A549 (cell line): ENCODE data around the gene GNPTG. TPM values are rescaled to one million over a fixed set of nuclear protein-coding genes. Genes with fewer than 3 reads are reported as not detected.

ENCODE experiments used
- ATAC-seq, 2 experiments: fragments of 200-7000 bp in 1 of 2; fragments of >200 bp in 1 of 2; cut with Nextera tagmentation in 1 of 2; cut with Tn5 transposase in 1 of 2; 3 replicates each; pipeline versions ENCODE4 v1.8.0 to v1.9.1; 2018 to 2020; ENCODE audit warnings: mild to moderate bottlenecking in 1 of 2, moderate library complexity in 1 of 2
- CTCF ChIA-PET: fragments of 300-600 bp; sonication (Branson Sonifier 250); formaldehyde crosslinking; extraction: SDS; loops from one replicate; lab custom pipeline; 2021; ENCODE audit warnings: antibody characterized with exemption, inconsistent platforms; lab: Yijun Ruan, JAX
- POLR2A ChIA-PET: fragments of 350-600 bp; formaldehyde crosslinking; extraction: SDS; loops from one replicate; lab custom pipeline; 2021; ENCODE audit warnings: antibody characterized with exemption, inconsistent platforms; lab: Yijun Ruan, JAX
- DNase-seq, 2 experiments: peaks; one replicate each; pipeline versions ENCODE4 v3.0.0 to v3.0.0-alpha.2; 2011 to 2016; ENCODE audit warnings: low read depth in 1 of 2, low spot score in 1 of 2
- FAIRE-seq: peaks from 2 replicates; lab custom pipeline; 2011; peaks lifted over from hg19 to GRCh38; lab: Jason Lieb, UNC
- H3K27ac ChIP-seq, 2 experiments: fragments of >200 bp; sonication (Bioruptor Twin); formaldehyde crosslinking; 3 replicates each; pipeline ENCODE4 v1.5.1; 2016 to 2017
- H3K4me1 ChIP-seq: fragments of >200 bp; sonication (Bioruptor Twin); formaldehyde crosslinking; 3 replicates; pipeline ENCODE4 v1.6.1; 2016
- H3K4me2 ChIP-seq: fragments of >200 bp; sonication (Bioruptor Twin); formaldehyde crosslinking; 3 replicates; pipeline ENCODE4 v1.6.1; 2016
- H3K4me3 ChIP-seq: fragments of >200 bp; sonication (Bioruptor Twin); formaldehyde crosslinking; 3 replicates; pipeline ENCODE4 v1.5.1; 2016
- H3K9me3 ChIP-seq: fragments of >200 bp; sonication (Bioruptor Twin); formaldehyde crosslinking; 3 replicates; pipeline ENCODE4 v1.6.1; 2016
- BCL3 ChIP-seq: fragments of >200 bp; sonication (Bioruptor Twin); formaldehyde crosslinking; IDR thresholded peaks from 3 replicates; pipeline ENCODE4 v1.6.1; 2016
- BHLHE40 ChIP-seq: IDR thresholded peaks from 2 replicates; pipeline ENCODE4 v1.6.1; 2012; ENCODE audit warnings: low read depth, low read length, inconsistent platforms
- CBX8 ChIP-seq: fragments of 200-600 bp; sonication (generic); IDR thresholded peaks from 2 replicates; pipeline ENCODE4 v1.6.1; 2016
- CHD4 ChIP-seq: fragments of 200-600 bp; sonication (generic); IDR thresholded peaks from 2 replicates; pipeline ENCODE4 v1.6.1; 2016; ENCODE audit warnings: antibody characterized with exemption, mild to moderate bottlenecking, borderline replicate concordance
- EHMT2 ChIP-seq: fragments of 200-600 bp; sonication (generic); IDR thresholded peaks from 2 replicates; pipeline ENCODE4 v1.6.1; 2016; ENCODE audit warnings: antibody characterized with exemption, low read depth, mild to moderate bottlenecking, moderate library complexity
- FOSL2 ChIP-seq, 2 experiments: fragments of 450-650 bp in 1 of 2; fragments of >200 bp in 1 of 2; sonication (Bioruptor Twin) in 1 of 2; formaldehyde crosslinking; IDR thresholded peaks; 2 replicates each; pipeline versions ENCODE4 v1.5.0 to v1.6.1; 2016 to 2020; ENCODE audit warnings: mild to moderate bottlenecking in 1 of 2, moderate library complexity in 1 of 2
- HOXA7 ChIP-seq: fragments of 250-450 bp; sonication (Bioruptor Pico); IDR thresholded peaks from 2 replicates; pipeline ENCODE4 v1.5.0; 2020; ENCODE audit warnings: mild to moderate bottlenecking, moderate library complexity
- HOXB5 ChIP-seq: fragments of 250-450 bp; sonication (Bioruptor Pico); IDR thresholded peaks from 2 replicates; pipeline ENCODE4 v1.5.0; 2020; ENCODE audit warnings: mild to moderate bottlenecking, moderate library complexity
- KDM1A ChIP-seq: fragments of 200-600 bp; sonication (generic); IDR thresholded peaks from 2 replicates; pipeline ENCODE4 v1.6.1; 2016; ENCODE audit warnings: low read depth, mild to moderate bottlenecking
- NR3C1 ChIP-seq: fragments of >200 bp; sonication (Bioruptor Twin); formaldehyde crosslinking; IDR thresholded peaks from 3 replicates; pipeline ENCODE4 v1.6.1; 2017
- PHF8 ChIP-seq: fragments of 200-600 bp; sonication (generic); IDR thresholded peaks from 2 replicates; pipeline ENCODE4 v1.6.1; 2016; ENCODE audit warnings: low read depth, mild to moderate bottlenecking, antibody characterized with exemption, moderate library complexity, borderline replicate concordance
- POLR2A ChIP-seq: IDR thresholded peaks from 2 replicates; pipeline ENCODE4 v1.6.1; 2012; ENCODE audit warnings: mild to moderate bottlenecking, low read length
- POLR2AphosphoS2 ChIP-seq: conservative IDR thresholded peaks from 2 replicates; pipeline ENCODE4 v1.6.1; 2012; ENCODE audit warnings: low read length, improper control_type of control experiment, inconsistent platforms
- RARB ChIP-seq: fragments of 250-450 bp; sonication (Bioruptor Pico); IDR thresholded peaks from 2 replicates; pipeline ENCODE4 v1.8.0; 2021; ENCODE audit warnings: mild to moderate bottlenecking, moderate library complexity
- RCOR1 ChIP-seq: fragments of 150-350 bp; IDR thresholded peaks from 2 replicates; pipeline ENCODE4 v1.6.1; 2014; ENCODE audit warnings: antibody characterized with exemption, low read length, low read depth
- RNF2 ChIP-seq: fragments of 200-600 bp; sonication (generic); IDR thresholded peaks from 2 replicates; pipeline ENCODE4 v1.6.1; 2016; ENCODE audit warnings: low read depth, mild to moderate bottlenecking, antibody characterized with exemption, moderate library complexity, borderline replicate concordance
- SMC3 ChIP-seq: fragments of >200 bp; sonication (Bioruptor Twin); formaldehyde crosslinking; IDR thresholded peaks from 3 replicates; pipeline ENCODE4 v1.6.1; 2018; ENCODE audit warnings: inconsistent platforms
- TFCP2L1 ChIP-seq: fragments of 250-450 bp; sonication (Bioruptor Pico); IDR thresholded peaks from 2 replicates; pipeline ENCODE4 v1.5.0; 2021; ENCODE audit warnings: mild to moderate bottlenecking
- TP53 ChIP-seq: fragments of 250-450 bp; sonication (Bioruptor Pico); IDR thresholded peaks from 2 replicates; pipeline ENCODE4 v1.5.0; 2021; ENCODE audit warnings: mild to moderate bottlenecking, moderate library complexity
- USF2 ChIP-seq: fragments of 450-650 bp; IDR thresholded peaks from 2 replicates; pipeline ENCODE4 v1.6.1; 2014; ENCODE audit warnings: antibody characterized with exemption
- ZC3H11A ChIP-seq: fragments of 450-650 bp; IDR thresholded peaks from 2 replicates; pipeline ENCODE4 v1.6.1; 2014; ENCODE audit warnings: antibody characterized with exemption, mild to moderate bottlenecking
- WGBS: methylation state at CpG from one replicate; pipeline ENCODE4 v1.1.6; 2017; ENCODE audit errors: missing lambda C conversion rate; 5-methylcytosine and 5-hydroxymethylcytosine counted together
- polyA plus RNA-seq, 4 experiments: library from polyadenylated mRNA; depleted of rRNA in 3 of 4; stranded (reverse); fragments of >200 nt; fragmentation: RNase III in 1 of 4; extraction: RNeasy Plus Mini Kit Qiagen cat#74134 plus additional on column Dnase treatment in 1 of 4; gene quantifications; 2 replicates in 3 of 4; 3 replicates in 1 of 4; pipeline ENCODE4 v1.2.3, GENCODE V29; 2011 to 2017
- TF ChIP-seq, protein P1 (sequence below): fragments of 250-450 bp; sonication (Bioruptor Pico); IDR thresholded peaks from 2 replicates; pipeline ENCODE4 v1.5.0; 2021; ENCODE audit warnings: mild to moderate bottlenecking, moderate library complexity, borderline replicate concordance
- TF ChIP-seq, protein P2 (sequence below): fragments of 200-600 bp; sonication (generic); IDR thresholded peaks from 2 replicates; pipeline ENCODE4 v1.6.1; 2016; ENCODE audit warnings: antibody characterized with exemption, mild to moderate bottlenecking, moderate library complexity
- TF ChIP-seq, protein P3 (sequence below): IDR thresholded peaks from 2 replicates; pipeline ENCODE4 v1.6.1; 2012; ENCODE audit warnings: low read depth, borderline replicate concordance
- TF ChIP-seq, protein P4 (sequence below): fragments of >200 bp; sonication (Bioruptor Twin); formaldehyde crosslinking; IDR thresholded peaks from 2 replicates; pipeline ENCODE4 v1.6.1; 2016

The GNPTG gene
- polyA plus RNA-seq, 2 of the 4 experiments (the other 2 are of a cell fraction), result 23.4 to 24.2 TPM

GRCh38 chr16:1305823-1306222, 45.9 kb upstream of the GNPTG start (continued):
- TF ChIP-seq, protein P1, sequence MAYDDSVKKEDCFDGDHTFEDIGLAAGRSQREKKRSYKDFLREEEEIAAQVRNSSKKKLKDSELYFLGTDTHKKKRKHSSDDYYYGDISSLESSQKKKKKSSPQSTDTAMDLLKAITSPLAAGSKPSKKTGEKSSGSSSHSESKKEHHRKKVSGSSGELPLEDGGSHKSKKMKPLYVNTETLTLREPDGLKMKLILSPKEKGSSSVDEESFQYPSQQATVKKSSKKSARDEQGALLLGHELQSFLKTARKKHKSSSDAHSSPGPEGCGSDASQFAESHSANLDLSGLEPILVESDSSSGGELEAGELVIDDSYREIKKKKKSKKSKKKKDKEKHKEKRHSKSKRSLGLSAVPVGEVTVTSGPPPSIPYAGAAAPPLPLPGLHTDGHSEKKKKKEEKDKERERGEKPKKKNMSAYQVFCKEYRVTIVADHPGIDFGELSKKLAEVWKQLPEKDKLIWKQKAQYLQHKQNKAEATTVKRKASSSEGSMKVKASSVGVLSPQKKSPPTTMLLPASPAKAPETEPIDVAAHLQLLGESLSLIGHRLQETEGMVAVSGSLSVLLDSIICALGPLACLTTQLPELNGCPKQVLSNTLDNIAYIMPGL, result no peak
- TF ChIP-seq HOXA7, result no peak
- no peak for TF ChIP-seq HOXB5 (CRISPR knock-in tag)
- TF ChIP-seq FOSL2 (IDR thresholded peaks at IDR 0.05), result no peak
- TF ChIP-seq FOSL2 (CRISPR knock-in tag; IDR thresholded peaks at IDR 0.05), result no peak
- TF ChIP-seq NR3C1, result no peak
- TF ChIP-seq RARB (CRISPR knock-in tag), result no peak
- TF ChIP-seq RCOR1, result no peak
- TF ChIP-seq SMC3, result no peak
- no peak for TF ChIP-seq BCL3
- TF ChIP-seq, protein P2, sequence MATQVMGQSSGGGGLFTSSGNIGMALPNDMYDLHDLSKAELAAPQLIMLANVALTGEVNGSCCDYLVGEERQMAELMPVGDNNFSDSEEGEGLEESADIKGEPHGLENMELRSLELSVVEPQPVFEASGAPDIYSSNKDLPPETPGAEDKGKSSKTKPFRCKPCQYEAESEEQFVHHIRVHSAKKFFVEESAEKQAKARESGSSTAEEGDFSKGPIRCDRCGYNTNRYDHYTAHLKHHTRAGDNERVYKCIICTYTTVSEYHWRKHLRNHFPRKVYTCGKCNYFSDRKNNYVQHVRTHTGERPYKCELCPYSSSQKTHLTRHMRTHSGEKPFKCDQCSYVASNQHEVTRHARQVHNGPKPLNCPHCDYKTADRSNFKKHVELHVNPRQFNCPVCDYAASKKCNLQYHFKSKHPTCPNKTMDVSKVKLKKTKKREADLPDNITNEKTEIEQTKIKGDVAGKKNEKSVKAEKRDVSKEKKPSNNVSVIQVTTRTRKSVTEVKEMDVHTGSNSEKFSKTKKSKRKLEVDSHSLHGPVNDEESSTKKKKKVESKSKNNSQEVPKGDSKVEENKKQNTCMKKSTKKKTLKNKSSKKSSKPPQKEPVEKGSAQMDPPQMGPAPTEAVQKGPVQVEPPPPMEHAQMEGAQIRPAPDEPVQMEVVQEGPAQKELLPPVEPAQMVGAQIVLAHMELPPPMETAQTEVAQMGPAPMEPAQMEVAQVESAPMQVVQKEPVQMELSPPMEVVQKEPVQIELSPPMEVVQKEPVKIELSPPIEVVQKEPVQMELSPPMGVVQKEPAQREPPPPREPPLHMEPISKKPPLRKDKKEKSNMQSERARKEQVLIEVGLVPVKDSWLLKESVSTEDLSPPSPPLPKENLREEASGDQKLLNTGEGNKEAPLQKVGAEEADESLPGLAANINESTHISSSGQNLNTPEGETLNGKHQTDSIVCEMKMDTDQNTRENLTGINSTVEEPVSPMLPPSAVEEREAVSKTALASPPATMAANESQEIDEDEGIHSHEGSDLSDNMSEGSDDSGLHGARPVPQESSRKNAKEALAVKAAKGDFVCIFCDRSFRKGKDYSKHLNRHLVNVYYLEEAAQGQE, result no peak
- no peak for TF ChIP-seq POLR2A
- TF ChIP-seq TFCP2L1, result no peak

DNA sequence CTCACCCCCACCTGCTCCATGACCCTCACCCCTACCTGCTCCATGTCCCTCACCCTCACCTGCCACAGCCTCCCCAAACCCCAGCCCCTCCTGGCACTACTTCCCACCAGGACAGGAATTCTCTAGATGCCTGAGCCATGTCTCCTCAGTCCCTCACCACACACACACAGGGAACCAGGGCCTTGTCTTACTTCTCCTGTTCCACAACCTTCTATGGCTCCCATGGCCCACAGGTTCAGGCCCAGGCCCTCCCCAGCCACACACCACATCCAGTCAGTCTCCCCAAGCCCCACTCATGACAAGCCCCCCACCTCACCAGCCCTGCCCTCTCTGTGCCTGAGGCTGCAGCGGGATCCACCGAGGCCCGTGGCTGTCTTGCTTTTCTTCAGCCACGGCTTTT, 45.4 kb upstream of the GNPTG start:
- POLR2A ChIA-PET, result no interaction called here
- no peak overlapping the region for H3K4me3 ChIP-seq
- ATAC-seq (no peak), DNase-seq (no peak), FAIRE-seq (no peak)
- TF ChIP-seq, protein P3, sequence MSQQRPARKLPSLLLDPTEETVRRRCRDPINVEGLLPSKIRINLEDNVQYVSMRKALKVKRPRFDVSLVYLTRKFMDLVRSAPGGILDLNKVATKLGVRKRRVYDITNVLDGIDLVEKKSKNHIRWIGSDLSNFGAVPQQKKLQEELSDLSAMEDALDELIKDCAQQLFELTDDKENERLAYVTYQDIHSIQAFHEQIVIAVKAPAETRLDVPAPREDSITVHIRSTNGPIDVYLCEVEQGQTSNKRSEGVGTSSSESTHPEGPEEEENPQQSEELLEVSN, result no peak
- TF ChIP-seq KDM1A, result no peak
- TF ChIP-seq TP53 (CRISPR knock-in tag), result no peak
- no peak for TF ChIP-seq EHMT2
- no peak for TF ChIP-seq PHF8
- TF ChIP-seq ZC3H11A, result no peak
- TF ChIP-seq CBX8, result no peak
- TF ChIP-seq, protein P4, sequence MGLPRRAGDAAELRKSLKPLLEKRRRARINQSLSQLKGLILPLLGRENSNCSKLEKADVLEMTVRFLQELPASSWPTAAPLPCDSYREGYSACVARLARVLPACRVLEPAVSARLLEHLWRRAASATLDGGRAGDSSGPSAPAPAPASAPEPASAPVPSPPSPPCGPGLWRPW, result no peak
- TF ChIP-seq RNF2, result no peak
- TF ChIP-seq POLR2AphosphoS2, result no peak
- no peak for TF ChIP-seq USF2
- no peak for TF ChIP-seq BHLHE40
- no peak for TF ChIP-seq CHD4
- no peak for TF ChIP-seq FOSL2 (IDR thresholded peaks at IDR 0.05)
- no peak for TF ChIP-seq FOSL2 (CRISPR knock-in tag; IDR thresholded peaks at IDR 0.05)
- WGBS, result 87% methylated on average over 4 of the region's 4 CpGs
- no peak overlapping the region for H3K27ac ChIP-seq
- no peak overlapping the region for H3K4me2 ChIP-seq
- peaks cover 15% of the 10 kb centered on the region for H3K4me1 ChIP-seq
- H3K9me3 ChIP-seq, result no peaks in the 10 kb centered on the region
- CTCF ChIA-PET, result no interaction called here
